GM19468 (cell line): Measurements from ENCODE around the gene PDE7B.

Experiments used
- ATAC-seq: cut with Tn5 transposase; IDR thresholded peaks from one replicate; pipeline ENCODE4 v1.9.1; 2021; ENCODE audit warnings: mild to moderate bottlenecking, moderate library complexity, moderate number of reproducible peaks; ENCODE audit not compliant: unreplicated experiment; ENCODE audit errors: extremely low read depth

Gene PDE7B

GRCh38 chr6:136058852-136059251, 207.4 kb downstream of the PDE7B start:
- no peak for ATAC-seq

- no peak for ATAC-seq
These were observed 207.8 kb downstream of the PDE7B start for GRCh38 chr6:136059308-136059707.

DNA sequence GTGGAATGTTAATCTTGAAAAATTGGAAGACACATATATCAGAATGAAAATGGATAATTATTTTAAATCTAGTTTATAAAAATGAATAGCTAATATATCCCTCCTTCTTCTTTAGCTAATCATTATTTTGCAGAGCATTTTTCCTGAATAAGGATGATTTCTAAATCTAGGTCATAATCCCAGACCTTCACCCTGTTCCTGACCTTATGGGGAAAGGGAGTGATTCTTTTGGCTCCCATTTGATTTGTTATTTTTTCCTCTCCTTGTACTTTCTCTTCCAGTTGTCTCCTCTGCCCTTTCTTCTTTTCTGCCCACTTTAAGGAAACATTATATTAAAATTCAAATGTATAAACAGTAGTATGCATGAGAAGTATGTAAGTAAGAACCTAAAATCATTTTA, 208.6 kb downstream of the PDE7B start:
- ATAC-seq: no peak

- ATAC-seq: no peak
These were observed 209.3 kb downstream of the PDE7B start for GRCh38 chr6:136060759-136061158.

DNA sequence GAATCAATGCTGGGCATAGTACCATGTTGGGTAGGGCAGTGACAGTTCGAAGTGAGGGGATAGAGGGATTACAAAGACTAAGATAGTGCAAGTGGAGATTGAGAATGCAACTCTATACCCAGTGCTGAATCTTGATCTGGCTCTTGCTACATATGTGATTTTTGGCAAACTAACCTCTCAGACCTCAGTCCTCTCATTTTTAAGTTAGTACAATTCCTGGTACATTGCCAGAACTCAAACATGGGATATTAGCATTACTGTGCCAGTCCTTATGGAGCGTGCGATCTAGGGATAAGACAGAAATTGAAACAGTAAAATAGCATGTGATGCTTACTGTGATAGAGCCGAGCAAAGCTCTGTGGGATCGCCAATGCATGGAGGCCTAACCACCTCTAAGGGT, 210.2 kb downstream of the PDE7B start:
- no peak for ATAC-seq

DNA sequence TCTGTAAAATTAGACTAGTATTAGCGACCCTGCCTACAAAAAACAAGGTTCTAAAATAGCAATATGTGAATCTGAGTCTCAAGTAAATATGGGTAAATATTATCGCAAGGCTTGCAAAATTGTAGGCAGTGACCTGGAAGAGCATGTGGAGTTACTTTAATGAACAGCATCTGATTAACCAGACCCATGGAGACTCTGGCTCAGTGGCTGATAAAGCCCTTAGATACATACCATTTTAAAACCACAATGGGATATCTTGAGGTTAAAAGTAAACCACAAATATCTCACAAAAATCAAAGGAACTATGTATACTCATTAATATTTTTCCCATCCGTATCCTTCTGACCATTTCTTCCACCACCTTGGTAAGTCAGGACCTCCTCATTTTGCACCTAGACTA, 211.6 kb downstream of the PDE7B start:
- no peak for ATAC-seq

DNA sequence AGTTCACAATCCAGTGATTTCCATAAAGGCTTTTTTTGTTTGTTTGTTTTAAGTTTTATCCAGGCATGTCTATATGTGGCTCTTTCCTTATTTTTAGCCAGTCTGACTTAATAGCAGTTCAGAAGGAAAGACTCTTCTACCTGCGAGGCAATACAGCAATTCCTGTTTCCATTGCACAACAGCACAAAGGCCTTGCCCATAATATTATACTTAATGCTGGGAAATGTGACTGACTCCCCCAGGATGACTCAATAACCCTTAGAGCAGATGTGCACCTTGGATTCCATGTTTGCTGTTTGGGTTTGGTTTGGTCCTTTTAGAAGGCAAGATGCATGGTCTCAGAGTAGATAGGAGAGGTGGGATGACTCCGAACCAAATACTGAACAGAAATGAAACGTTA, 214.5 kb downstream of the PDE7B start:
- no peak for ATAC-seq

GRCh38 chr6:136067731-136068341, 216.3 kb downstream of the PDE7B start:
- no peak for ATAC-seq

GRCh38 chr6:136069119-136069518, 217.6 kb downstream of the PDE7B start:
- ATAC-seq: no peak

GRCh38 chr6:136070815-136071214, 219.3 kb downstream of the PDE7B start:
- ATAC-seq: no peak

- no peak for ATAC-seq
These were observed 221.2 kb downstream of the PDE7B start for GRCh38 chr6:136072691-136073090.

GRCh38 chr6:136073216-136073615, 221.7 kb downstream of the PDE7B start:
- no peak for ATAC-seq

GRCh38 chr6:136076496-136076895, 225.0 kb downstream of the PDE7B start:
- ATAC-seq: no peak

GRCh38 chr6:136077834-136078576, 226.5 kb downstream of the PDE7B start:
- ATAC-seq: no peak

GRCh38 chr6:136079701-136080565, 228.4 kb downstream of the PDE7B start:
- ATAC-seq: no peak

GRCh38 chr6:136083540-136083939, 232.0 kb downstream of the PDE7B start:
- ATAC-seq: no peak

- ATAC-seq: no peak
These were observed 232.9 kb downstream of the PDE7B start for GRCh38 chr6:136084403-136084802.

GRCh38 chr6:136085370-136086115, 234.0 kb downstream of the PDE7B start:
- ATAC-seq: no peak

DNA sequence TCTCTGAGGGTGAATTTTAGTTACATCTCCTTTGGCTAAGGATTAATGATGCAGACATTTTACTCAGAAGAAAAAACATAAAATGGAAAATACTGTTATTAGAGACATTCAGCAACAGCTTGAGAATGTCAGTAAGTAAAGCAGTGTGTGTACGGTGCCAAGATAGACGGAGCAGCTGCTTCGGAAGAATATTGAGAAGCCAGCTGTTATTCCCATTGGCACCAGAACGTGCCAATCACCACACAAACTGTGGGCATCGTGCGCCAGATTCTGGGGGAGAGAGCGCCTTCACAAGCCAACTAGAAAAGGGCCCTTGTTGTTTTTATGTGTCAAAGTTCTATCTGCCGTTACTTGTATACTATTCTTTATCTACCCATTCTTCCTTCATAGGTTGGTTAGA, 235.2 kb downstream of the PDE7B start:
- ATAC-seq: no peak

DNA sequence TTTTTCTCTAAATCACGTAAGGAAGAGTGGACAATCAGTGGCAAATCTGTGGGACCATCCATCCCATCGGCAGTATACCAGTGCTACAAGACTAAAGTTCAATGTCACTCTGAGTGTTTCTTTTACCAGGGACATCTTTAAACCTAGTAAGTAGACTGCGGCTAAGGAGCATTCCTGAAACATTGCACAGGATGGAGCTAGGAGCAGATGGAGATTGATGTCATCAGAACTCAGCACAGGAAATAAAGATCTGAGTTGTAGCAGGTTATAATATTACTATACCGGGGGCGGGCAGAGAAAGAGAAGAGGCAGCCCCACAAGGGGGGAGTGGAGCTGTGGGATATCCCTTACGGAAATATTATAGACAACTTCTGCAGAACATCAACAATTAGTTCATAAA, 236.5 kb downstream of the PDE7B start:
- no peak for ATAC-seq
